B cell (primary cell): ENCODE results near the gene FGF4. TPM values are rescaled to one million over a fixed set of nuclear protein-coding genes. Genes with fewer than 3 reads are reported as not detected.

Source experiments
- ATAC-seq: fragments of 200-7000 bp; cut with Tn5 transposase; one replicate; pipeline ENCODE4 v1.10.0; 2021; ENCODE audit warnings: low read depth, mild to moderate bottlenecking, moderate number of reproducible peaks, moderate library complexity
- CTCF ChIA-PET: fragments of 350-600 bp; sonication (Branson Sonifier 250); formaldehyde crosslinking; loops from one replicate; lab custom pipeline; 2021; ENCODE audit warnings: antibody characterized with exemption, inconsistent platforms; lab: Charles Lee
- POLR2A ChIA-PET: fragments of 350-600 bp; sonication (Branson Sonifier 250); formaldehyde crosslinking; loops from one replicate; lab custom pipeline; 2021; ENCODE audit warnings: antibody characterized with exemption; lab: Charles Lee
- DNase-seq: peaks from one replicate; pipeline ENCODE4 v3.0.0; 2013
- H2AFZ ChIP-seq: 2 replicates; pipeline ENCODE4 v1.6.1; 2012; ENCODE audit warnings: mild to moderate bottlenecking, low read depth, low read length; ENCODE audit not compliant: insufficient read depth, poor library complexity, severe bottlenecking
- H3K27ac ChIP-seq, 2 donors: 1 replicate in 1 of 2; 2 replicates in 1 of 2; pipeline ENCODE4 v1.5.1; 2012 to 2013; ENCODE audit warnings: low read length in 2 of 2, mild to moderate bottlenecking in 2 of 2, moderate library complexity in 1 of 2
- H3K27me3 ChIP-seq, 4 experiments: fragments of 200-600 bp in 1 of 4; sonication (generic) in 1 of 4; replicated peaks in 1 of 4; 1 replicate in 2 of 4; 2 replicates in 2 of 4; pipeline versions ENCODE4 v1.6.1 to v1.7.0; 2013 to 2016; ENCODE audit warnings: low read length in 3 of 4, mild to moderate bottlenecking in 2 of 4, mixed read lengths in 1 of 4, moderate library complexity in 1 of 4; ENCODE audit not compliant: insufficient read depth in 4 of 4, control insufficient read depth in 3 of 4; ENCODE audit errors: control extremely low read depth in 1 of 4
- H3K36me3 ChIP-seq, 2 experiments: replicated peaks in 1 of 2; 1 replicate in 1 of 2; 2 replicates in 1 of 2; pipeline versions ENCODE4 v1.6.1 to v1.7.1; 2013; ENCODE audit warnings: low read length in 1 of 2; ENCODE audit not compliant: insufficient read depth in 2 of 2, control insufficient read depth in 1 of 2; ENCODE audit errors: control extremely low read depth in 1 of 2, extremely low read depth in 1 of 2
- H3K4me1 ChIP-seq, 2 donors: fragments of 200-600 bp in 1 of 2; sonication (generic) in 1 of 2; 1 replicate in 1 of 2; 2 replicates in 1 of 2; pipeline versions ENCODE4 v1.5.1 to v1.6.1; 2013 to 2017; ENCODE audit warnings: low read length in 2 of 2; ENCODE audit not compliant: control insufficient read depth in 2 of 2, insufficient read depth in 2 of 2
- H3K4me2 ChIP-seq: replicated peaks from 2 replicates; pipeline ENCODE3; 2012; ENCODE audit warnings: mild to moderate bottlenecking, low read depth, low read length; ENCODE audit not compliant: poor library complexity, severe bottlenecking
- H3K4me3 ChIP-seq, 5 experiments: fragments of 200-600 bp in 1 of 5; sonication (generic) in 1 of 5; 1 replicate in 3 of 5; 2 replicates in 2 of 5; pipeline versions ENCODE4 v1.5.1 to v1.7.0; 2011 to 2016; ENCODE audit warnings: low read length in 4 of 5, mild to moderate bottlenecking in 4 of 5, low read depth in 2 of 5, control low read depth in 1 of 5, moderate library complexity in 1 of 5; ENCODE audit not compliant: insufficient read depth in 1 of 5; ENCODE audit errors: control extremely low read depth in 1 of 5, extremely low read depth in 1 of 5
- H3K79me2 ChIP-seq: fragments of 200-600 bp; sonication (generic); one replicate; pipeline ENCODE4 v1.6.0; 2016; ENCODE audit warnings: low read length; ENCODE audit not compliant: control insufficient read depth, insufficient read depth
- H3K9ac ChIP-seq: fragments of 200-600 bp; sonication (generic); 2 replicates; pipeline ENCODE4 v1.6.1; 2017; ENCODE audit warnings: mild to moderate bottlenecking, low read length, moderate library complexity
- H3K9me3 ChIP-seq, 3 donors: one replicate each; pipeline versions ENCODE4 v1.6.1 to v1.7.1; 2013; ENCODE audit warnings: low read length in 2 of 3; ENCODE audit not compliant: control insufficient read depth in 2 of 3, insufficient read depth in 1 of 3; ENCODE audit errors: control extremely low read depth in 1 of 3
- H4K20me1 ChIP-seq: 2 replicates; pipeline ENCODE4 v1.6.0; 2012; ENCODE audit warnings: mild to moderate bottlenecking, low read length; ENCODE audit not compliant: insufficient read depth, control insufficient read depth, poor library complexity, severe bottlenecking
- H3K27ac Mint-ChIP-seq: one replicate; pipeline ENCODE4 v1.8.0; 2021; ENCODE audit warnings: mixed read lengths
- H3K27me3 Mint-ChIP-seq: one replicate; pipeline ENCODE4 v1.8.0; 2021; ENCODE audit warnings: mixed read lengths
- H3K4me1 Mint-ChIP-seq: one replicate; pipeline ENCODE4 v1.8.0; 2021; ENCODE audit warnings: mixed read lengths
- H3K4me3 Mint-ChIP-seq: one replicate; pipeline ENCODE4 v1.8.0; 2021; ENCODE audit warnings: mixed read lengths
- H3K9me3 Mint-ChIP-seq: one replicate; pipeline ENCODE4 v1.8.0; 2022; ENCODE audit warnings: mixed read lengths; ENCODE audit not compliant: insufficient read depth
- CTCF ChIP-seq: fragments of 200-600 bp; IDR thresholded peaks from one replicate; pipeline ENCODE4 v1.8.0; 2022; ENCODE audit warnings: antibody characterized with exemption, mild to moderate bottlenecking
- EZH2 ChIP-seq: IDR thresholded peaks from 2 replicates; pipeline ENCODE4 v1.6.1; 2012; ENCODE audit warnings: borderline replicate concordance, low read depth, mild to moderate bottlenecking, moderate library complexity, low read length; ENCODE audit not compliant: insufficient read depth, poor library complexity, severe bottlenecking
- WGBS: methylation state at CpG from one replicate; pipeline ENCODE4 v1.1.5; 2013; ENCODE audit warnings: missing lambda C conversion rate; ENCODE audit not compliant: insufficient coverage; 5-methylcytosine and 5-hydroxymethylcytosine counted together
- intact Hi-C: fragments of 100-400 bp; cut with micrococcal nuclease; formaldehyde crosslinking; loops from one replicate; pipeline ENCODE4 v1.10.0; 2022
- polyA plus RNA-seq: library from polyadenylated mRNA; depleted of rRNA; stranded (reverse); fragments of >200 nt; gene quantifications from 2 replicates; pipeline ENCODE4 v1.2.3, GENCODE V29; 2012
- total RNA-seq, 2 donors: library from RNA; stranded (reverse); fragments of 120-200 nt in 1 of 2; gene quantifications; 1 replicate in 1 of 2; 2 replicates in 1 of 2; pipeline versions ENCODE4 v1.2.3 to v1.2.4, GENCODE V29; 2013 to 2022

The FGF4 gene
- total and polyA plus RNA-seq, 2 donors (not counting 1 experiment from before 2014, with no cell fraction given), result not detected

DNA sequence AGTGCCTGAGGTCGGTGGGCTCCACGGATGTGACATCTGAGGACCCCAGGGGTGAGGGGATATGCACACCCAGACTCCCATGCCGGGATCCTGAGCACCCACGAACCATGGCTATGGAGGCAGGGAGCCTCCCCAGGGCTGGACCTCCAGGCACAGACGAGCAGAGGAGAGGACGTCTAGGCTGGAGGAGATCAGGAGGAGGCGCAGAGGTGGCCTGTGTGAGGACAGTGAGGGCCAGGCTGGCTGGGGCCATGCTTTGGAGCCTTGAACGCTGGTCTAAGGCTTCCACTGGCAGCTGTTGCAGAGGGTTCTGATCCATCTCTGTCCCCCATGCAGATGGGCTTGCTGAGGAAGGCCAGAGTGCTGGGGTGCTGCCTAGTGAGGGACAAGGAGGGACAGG, 29.0 kb downstream of the FGF4 start:
- H3K9ac ChIP-seq, result no peak overlapping the region
- no peaks in the 10 kb centered on the region for H3K27me3 ChIP-seq
- H3K79me2 ChIP-seq, result no peaks in the 10 kb centered on the region
- ChIA-PET POLR2A (no interaction called here), CTCF (no interaction called here)
- no peaks in the 10 kb centered on the region for H3K9me3 ChIP-seq
- no peak overlapping the region for H3K27ac Mint-ChIP-seq
- H2AFZ ChIP-seq, result no peak overlapping the region
- 82% methylated on average over 8 of the region's 8 CpGs for WGBS
- H3K36me3 ChIP-seq, result no peaks in the 10 kb centered on the region
- H3K27me3 Mint-ChIP-seq, result peaks cover 15% of the 10 kb centered on the region
- no peaks in the 10 kb centered on the region for H3K4me1 Mint-ChIP-seq
- ATAC-seq, result no peak
- DNase-seq, result no peak
- TF ChIP-seq EZH2 (no peak), CTCF (no peak)
- no peaks in the 10 kb centered on the region for H4K20me1 ChIP-seq
- H3K4me3 ChIP-seq, result no peak overlapping the region
- intact Hi-C loops, result no loop called here
- no peak overlapping the region for H3K27ac ChIP-seq
- no peaks in the 10 kb centered on the region for H3K4me1 ChIP-seq
- no peaks in the 10 kb centered on the region for H3K9me3 Mint-ChIP-seq
- H3K4me2 ChIP-seq, result no peak overlapping the region
- H3K4me3 Mint-ChIP-seq, result no peak overlapping the region

- H3K27ac ChIP-seq, result no peak overlapping the region
- no peak overlapping the region for H2AFZ ChIP-seq
- H3K4me3 ChIP-seq, result no peak overlapping the region
- no peaks in the 10 kb centered on the region for H3K4me1 ChIP-seq
- H3K36me3 ChIP-seq, result no peaks in the 10 kb centered on the region
- H3K27ac Mint-ChIP-seq, result no peak overlapping the region
- no peaks in the 10 kb centered on the region for H3K79me2 ChIP-seq
- 76% methylated on average over 9 of the region's 10 CpGs for WGBS
- DNase-seq, result no peak
- H3K27me3 Mint-ChIP-seq, result peaks cover 11% of the 10 kb centered on the region
- intact Hi-C loops, result no loop called here
- no peak overlapping the region for H3K9ac ChIP-seq
- H4K20me1 ChIP-seq, result no peaks in the 10 kb centered on the region
- TF ChIP-seq EZH2 (no peak), CTCF (no peak)
- CTCF ChIA-PET, result no interaction called here
- POLR2A ChIA-PET, result no interaction called here
- H3K4me3 Mint-ChIP-seq, result no peak overlapping the region
- H3K4me1 Mint-ChIP-seq, result no peaks in the 10 kb centered on the region
- no peak for ATAC-seq
- no peaks in the 10 kb centered on the region for H3K9me3 ChIP-seq
- H3K27me3 ChIP-seq, result no peaks in the 10 kb centered on the region
- H3K9me3 Mint-ChIP-seq, result no peaks in the 10 kb centered on the region
- H3K4me2 ChIP-seq, result no peak overlapping the region
Measured at GRCh38 chr11:69745201-69745600, 29.9 kb downstream of the FGF4 start.
